ENCODE data around the gene BTBD7.

GRCh38 chr14:93266127-93266526 lies 66.7 kb downstream of the BTBD7 start:
- TF ChIP-seq EZH2 (IDR thresholded peaks at IDR 0.05; ENCODE audit: borderline replicate concordance, low read depth, low read length) (no peak), JUND (IDR thresholded peaks at IDR 0.05; ENCODE audit: borderline replicate concordance, low read depth, low read length) (peak; percentile 43; the same call in 1 of the 2 replicates), JUND (tag; IDR thresholded peaks at IDR 0.05; ENCODE audit: borderline replicate concordance, low read depth, low read length) (no peak; the same call in 2 of the 3 replicates), TOE1 (IDR thresholded peaks at IDR 0.05; ENCODE audit: borderline replicate concordance) (no peak), TOE1 (CRISPR knock-in tag; IDR thresholded peaks at IDR 0.05; ENCODE audit: borderline replicate concordance, low read depth) (no peak), ARNT (IDR thresholded peaks at IDR 0.05) (no peak), HDAC2 (IDR thresholded peaks at IDR 0.05) (no peak), PCBP1 (IDR thresholded peaks at IDR 0.05; ENCODE audit: low read depth, low read length, poor library complexity, severe bottlenecking) (no peak)
- TF ChIP-seq, protein P1, sequence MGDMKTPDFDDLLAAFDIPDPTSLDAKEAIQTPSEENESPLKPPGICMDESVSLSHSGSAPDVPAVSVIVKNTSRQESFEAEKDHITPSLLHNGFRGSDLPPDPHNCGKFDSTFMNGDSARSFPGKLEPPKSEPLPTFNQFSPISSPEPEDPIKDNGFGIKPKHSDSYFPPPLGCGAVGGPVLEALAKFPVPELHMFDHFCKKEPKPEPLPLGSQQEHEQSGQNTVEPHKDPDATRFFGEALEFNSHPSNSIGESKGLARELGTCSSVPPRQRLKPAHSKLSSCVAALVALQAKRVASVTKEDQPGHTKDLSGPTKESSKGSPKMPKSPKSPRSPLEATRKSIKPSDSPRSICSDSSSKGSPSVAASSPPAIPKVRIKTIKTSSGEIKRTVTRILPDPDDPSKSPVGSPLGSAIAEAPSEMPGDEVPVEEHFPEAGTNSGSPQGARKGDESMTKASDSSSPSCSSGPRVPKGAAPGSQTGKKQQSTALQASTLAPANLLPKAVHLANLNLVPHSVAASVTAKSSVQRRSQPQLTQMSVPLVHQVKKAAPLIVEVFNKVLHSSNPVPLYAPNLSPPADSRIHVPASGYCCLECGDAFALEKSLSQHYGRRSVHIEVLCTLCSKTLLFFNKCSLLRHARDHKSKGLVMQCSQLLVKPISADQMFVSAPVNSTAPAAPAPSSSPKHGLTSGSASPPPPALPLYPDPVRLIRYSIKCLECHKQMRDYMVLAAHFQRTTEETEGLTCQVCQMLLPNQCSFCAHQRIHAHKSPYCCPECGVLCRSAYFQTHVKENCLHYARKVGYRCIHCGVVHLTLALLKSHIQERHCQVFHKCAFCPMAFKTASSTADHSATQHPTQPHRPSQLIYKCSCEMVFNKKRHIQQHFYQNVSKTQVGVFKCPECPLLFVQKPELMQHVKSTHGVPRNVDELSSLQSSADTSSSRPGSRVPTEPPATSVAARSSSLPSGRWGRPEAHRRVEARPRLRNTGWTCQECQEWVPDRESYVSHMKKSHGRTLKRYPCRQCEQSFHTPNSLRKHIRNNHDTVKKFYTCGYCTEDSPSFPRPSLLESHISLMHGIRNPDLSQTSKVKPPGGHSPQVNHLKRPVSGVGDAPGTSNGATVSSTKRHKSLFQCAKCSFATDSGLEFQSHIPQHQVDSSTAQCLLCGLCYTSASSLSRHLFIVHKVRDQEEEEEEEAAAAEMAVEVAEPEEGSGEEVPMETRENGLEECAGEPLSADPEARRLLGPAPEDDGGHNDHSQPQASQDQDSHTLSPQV (IDR thresholded peaks at IDR 0.05), result no peak

Measured in K562 (cell line).